Hepatocyte (in vitro differentiated cells): Measurements from ENCODE around the gene CEACAM19.

ENCODE experiments used
- EZH2 ChIP-seq: fragments of 200-600 bp; sonication (generic); IDR thresholded peaks from 2 replicates; pipeline ENCODE4 v1.6.1; 2016; ENCODE audit warnings: antibody characterized with exemption, mild to moderate bottlenecking, borderline replicate concordance
- EZH2phosphoT487 ChIP-seq: fragments of 200-600 bp; sonication (generic); IDR thresholded peaks from one replicate; pipeline ENCODE4 v1.6.1; 2018; ENCODE audit warnings: antibody characterized with exemption, mild to moderate bottlenecking, low read depth, moderate library complexity; ENCODE audit not compliant: unreplicated experiment, severe bottlenecking
- TF ChIP-seq, protein P1 (sequence below): fragments of 200-600 bp; sonication (generic); IDR thresholded peaks from 2 replicates; pipeline ENCODE4 v1.5.1; 2016; ENCODE audit warnings: antibody characterized with exemption, mild to moderate bottlenecking; ENCODE audit not compliant: poor library complexity

DNA sequence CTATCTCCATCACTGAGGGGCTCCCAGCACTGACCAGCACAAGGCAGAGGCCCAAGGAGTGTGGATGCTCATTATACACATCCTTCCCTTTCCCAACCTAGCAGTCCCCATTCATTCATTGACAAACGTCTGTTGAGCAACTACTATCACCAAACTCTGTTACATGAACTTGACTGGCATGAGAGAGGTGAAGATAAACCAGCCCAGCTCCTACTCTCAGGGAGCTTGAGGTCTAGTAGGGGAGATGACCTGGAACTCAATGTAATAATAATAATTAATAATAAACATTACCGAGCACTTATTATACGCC, 18.8 kb downstream of the CEACAM19 start:
- TF ChIP-seq, protein P1, sequence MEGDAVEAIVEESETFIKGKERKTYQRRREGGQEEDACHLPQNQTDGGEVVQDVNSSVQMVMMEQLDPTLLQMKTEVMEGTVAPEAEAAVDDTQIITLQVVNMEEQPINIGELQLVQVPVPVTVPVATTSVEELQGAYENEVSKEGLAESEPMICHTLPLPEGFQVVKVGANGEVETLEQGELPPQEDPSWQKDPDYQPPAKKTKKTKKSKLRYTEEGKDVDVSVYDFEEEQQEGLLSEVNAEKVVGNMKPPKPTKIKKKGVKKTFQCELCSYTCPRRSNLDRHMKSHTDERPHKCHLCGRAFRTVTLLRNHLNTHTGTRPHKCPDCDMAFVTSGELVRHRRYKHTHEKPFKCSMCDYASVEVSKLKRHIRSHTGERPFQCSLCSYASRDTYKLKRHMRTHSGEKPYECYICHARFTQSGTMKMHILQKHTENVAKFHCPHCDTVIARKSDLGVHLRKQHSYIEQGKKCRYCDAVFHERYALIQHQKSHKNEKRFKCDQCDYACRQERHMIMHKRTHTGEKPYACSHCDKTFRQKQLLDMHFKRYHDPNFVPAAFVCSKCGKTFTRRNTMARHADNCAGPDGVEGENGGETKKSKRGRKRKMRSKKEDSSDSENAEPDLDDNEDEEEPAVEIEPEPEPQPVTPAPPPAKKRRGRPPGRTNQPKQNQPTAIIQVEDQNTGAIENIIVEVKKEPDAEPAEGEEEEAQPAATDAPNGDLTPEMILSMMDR: no peak
- TF ChIP-seq EZH2 (no peak), EZH2phosphoT487 (no peak)
